Measurements from ENCODE around the gene XPA. TPM values are rescaled to one million over a fixed set of nuclear protein-coding genes. Genes with fewer than 3 reads are reported as not detected.

XPA gene
- total and polyA plus RNA-seq, 8 donors = 9.2 to 36.1 (median 31.8) TPM

DNA sequence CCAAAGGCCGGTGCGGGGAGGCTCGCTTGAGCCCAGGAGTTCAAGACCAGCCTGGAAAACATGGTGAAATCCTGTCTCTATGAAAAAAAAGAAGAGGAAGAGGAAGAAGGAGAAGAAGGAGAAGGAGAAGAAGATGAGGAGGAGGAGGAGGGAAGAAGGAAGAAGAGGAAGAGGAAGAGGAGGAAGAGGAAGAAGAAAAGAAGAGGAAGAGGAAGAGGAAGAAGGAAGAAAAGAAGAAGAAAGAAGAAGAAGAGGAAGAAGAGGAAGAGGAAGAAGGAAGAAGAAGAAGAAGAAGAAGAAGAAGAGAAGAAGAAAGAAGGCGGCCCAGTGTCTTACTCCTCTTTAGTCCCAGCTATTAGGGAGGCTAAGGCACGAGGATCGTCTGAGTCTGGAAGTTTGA, 44.8 kb upstream of the XPA start:
- H3K27ac ChIP-seq = no peak overlapping the region
- peaks cover 8 to 82% of the 10 kb centered on the region in 2 donors for H3K27me3 ChIP-seq
- no peaks in the 10 kb centered on the region for H3K36me3 ChIP-seq
- no peak for DNase-seq
- H3K4me3 ChIP-seq = no peak overlapping the region
- intact Hi-C loops (cut with DNase I) = no loop called here
- TF ChIP-seq CTCF (IDR thresholded peaks at IDR 0.05) = no peak
- H3K4me1 ChIP-seq = peaks cover 4 to 8% of the 10 kb centered on the region in 2 donors
- peaks cover 0 to 9% of the 10 kb centered on the region in 2 donors for H3K9me3 ChIP-seq
- ATAC-seq = no peak

DNA sequence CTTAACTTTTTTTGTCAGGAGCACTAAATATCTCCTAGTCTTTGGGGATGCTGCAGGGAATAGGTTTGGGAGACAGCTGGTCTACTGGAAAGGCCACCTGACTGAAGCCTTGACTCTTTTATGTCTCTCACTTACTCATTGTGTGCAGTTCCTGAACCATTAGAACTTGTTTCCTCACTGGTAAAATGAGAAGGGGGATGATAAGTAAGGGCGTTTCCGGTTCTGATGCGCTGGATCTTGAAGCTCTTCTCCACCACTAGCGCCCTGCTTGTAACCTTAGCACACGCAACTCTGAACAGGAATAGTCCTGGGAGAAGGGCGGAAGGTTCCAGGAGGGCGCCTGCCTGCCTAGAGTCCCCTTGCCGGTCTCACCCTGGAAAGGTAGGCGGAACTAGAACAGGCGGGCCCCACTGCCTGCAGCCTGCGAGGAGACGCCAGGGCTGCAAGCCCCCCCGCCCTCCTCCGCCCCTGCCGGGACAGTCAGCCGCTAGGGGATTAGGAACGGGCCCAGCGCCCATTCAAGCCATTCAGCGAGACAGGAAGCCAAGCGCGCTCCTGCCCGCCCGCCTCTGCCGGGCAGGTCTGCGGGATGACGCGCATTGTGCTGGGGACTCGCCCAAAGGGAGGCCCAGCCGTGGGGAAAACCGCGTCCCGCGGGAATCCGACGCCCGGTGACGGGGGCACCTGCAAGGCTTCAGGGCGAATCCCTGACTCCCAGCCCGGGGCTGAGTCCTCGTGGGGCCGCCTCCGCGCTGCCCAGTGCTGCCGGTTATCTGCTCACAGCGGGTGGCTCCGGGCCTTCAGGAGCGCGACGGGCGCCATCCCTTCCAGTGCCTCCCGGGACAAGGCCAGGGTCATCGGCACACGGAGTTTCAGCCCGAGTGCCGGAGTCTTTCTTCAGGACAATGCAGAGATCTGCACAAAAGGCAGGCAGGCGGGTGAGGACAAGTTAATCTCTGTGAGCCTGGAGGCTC, 44.0 kb upstream of the XPA start:
- Histone ChIP-seq H3K9me3 (peaks cover 0 to 9% of the 10 kb centered on the region in 2 donors), H3K4me3 (peak overlapping the region; percentile 12 to 18), H3K4me1 (peaks cover 4 to 8% of the 10 kb centered on the region in 2 donors), H3K27ac (no peak overlapping the region), H3K27me3 (peaks cover 8 to 81% of the 10 kb centered on the region in 2 donors), H3K36me3 (no peaks in the 10 kb centered on the region)
- ATAC-seq (peak; percentile 91), DNase-seq (peak; percentile 16 to 86 (median 50))
- intact Hi-C loops (cut with DNase I) = no loop called here
- TF ChIP-seq CTCF (IDR thresholded peaks at IDR 0.05) = no peak

- intact Hi-C loops (cut with DNase I) = no loop called here
- ATAC-seq = no peak
- TF ChIP-seq CTCF (IDR thresholded peaks at IDR 0.05) = no peak
- no peak overlapping the region for H3K4me3 ChIP-seq
- H3K36me3 ChIP-seq = no peaks in the 10 kb centered on the region
- H3K9me3 ChIP-seq = peaks cover 0 to 2% of the 10 kb centered on the region in 2 donors
- peaks cover 8 to 47% of the 10 kb centered on the region in 2 donors for H3K27me3 ChIP-seq
- H3K27ac ChIP-seq = no peak overlapping the region
- peaks cover 4 to 8% of the 10 kb centered on the region in 2 donors for H3K4me1 ChIP-seq
- no peak for DNase-seq
Measured at GRCh38 chr9:97737429-97737828, 40.3 kb upstream of the XPA start.

DNA sequence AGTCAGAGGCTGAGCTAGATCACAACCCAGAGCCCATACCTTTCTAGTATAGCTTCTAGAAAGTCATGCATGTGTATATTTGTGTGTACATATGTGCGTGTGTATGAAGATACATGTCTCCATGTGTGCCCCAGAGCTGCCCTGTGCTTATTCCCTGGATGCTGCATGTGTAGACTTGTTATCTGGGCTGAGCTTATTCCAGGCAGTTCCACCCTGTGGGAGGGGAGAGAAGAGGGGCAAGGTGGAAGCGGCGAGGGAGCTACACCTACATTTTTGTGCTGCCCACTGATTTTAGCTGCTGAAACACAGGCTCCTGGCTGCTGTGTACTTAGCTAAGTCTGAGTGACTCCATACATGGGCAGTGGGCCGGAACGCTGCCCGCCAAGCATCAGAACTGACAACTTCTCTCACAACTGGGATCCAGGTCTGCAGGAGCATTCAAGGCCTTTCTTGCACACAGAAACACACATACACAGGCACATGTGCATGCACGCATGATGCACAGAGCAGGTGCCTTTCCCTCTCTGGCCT, 38.0 kb upstream of the XPA start:
- no peak for TF ChIP-seq CTCF (IDR thresholded peaks at IDR 0.05)
- DNase-seq = no peak
- intact Hi-C loops (cut with DNase I) = no loop called here
- no peak for ATAC-seq
- no peak overlapping the region for H3K27ac ChIP-seq
- no peak overlapping the region for H3K4me3 ChIP-seq
- no peaks in the 10 kb centered on the region for H3K9me3 ChIP-seq
- H3K4me1 ChIP-seq = no peaks in the 10 kb centered on the region
- H3K36me3 ChIP-seq = no peaks in the 10 kb centered on the region
- H3K27me3 ChIP-seq = peaks cover 0 to 29% of the 10 kb centered on the region in 2 donors

DNA sequence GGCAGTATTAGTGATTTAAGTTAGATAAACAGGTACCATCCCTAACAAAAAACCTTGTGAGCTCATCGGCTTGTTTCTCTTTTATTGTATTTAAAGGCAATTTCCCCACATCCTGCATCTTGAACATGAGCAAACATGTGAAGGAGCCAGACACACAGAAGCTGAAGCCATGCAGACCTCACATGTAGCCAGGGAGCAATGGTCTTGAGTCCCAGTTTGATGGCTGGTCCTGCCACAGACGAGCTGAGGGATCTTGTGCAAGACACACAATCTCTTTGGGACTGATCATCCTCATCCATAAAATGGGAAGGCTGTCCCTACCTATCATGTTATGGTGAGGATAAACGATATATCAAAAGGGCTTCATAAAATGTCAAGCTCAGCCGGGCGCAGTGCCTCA, 29.6 kb upstream of the XPA start:
- H3K27me3 ChIP-seq = peaks cover 0 to 30% of the 10 kb centered on the region in 2 donors
- no peak for TF ChIP-seq CTCF (IDR thresholded peaks at IDR 0.05)
- no peaks in the 10 kb centered on the region for H3K36me3 ChIP-seq
- intact Hi-C loops (cut with DNase I) = no loop called here
- DNase-seq = no peak
- no peaks in the 10 kb centered on the region for H3K4me1 ChIP-seq
- H3K4me3 ChIP-seq = no peak overlapping the region
- no peak for ATAC-seq
- no peaks in the 10 kb centered on the region for H3K9me3 ChIP-seq
- H3K27ac ChIP-seq = no peak overlapping the region

All from left lung (tissue), 10 donors.